HEK293 (cell line): ENCODE measurements around the gene ULBP2.

ENCODE experiments used
- GLIS1 ChIP-seq: fragments of 450-650 bp; formaldehyde crosslinking; IDR thresholded peaks from 2 replicates; pipeline ENCODE4 v1.5.1; 2016; ENCODE audit warnings: missing biosample characterization, missing genetic modification characterization
- GLIS2 ChIP-seq: fragments of 450-650 bp; formaldehyde crosslinking; IDR thresholded peaks from 2 replicates; pipeline ENCODE4 v1.5.1; 2016; ENCODE audit warnings: missing biosample characterization, missing genetic modification characterization
- IKZF3 ChIP-seq: fragments of 450-650 bp; IDR thresholded peaks from 2 replicates; pipeline ENCODE4 v1.5.0; 2018; ENCODE audit warnings: missing biosample characterization, mild to moderate bottlenecking, missing genetic modification characterization, moderate library complexity
- KLF10 ChIP-seq: fragments of 450-650 bp; IDR thresholded peaks from 2 replicates; pipeline ENCODE4 v1.5.1; 2018; ENCODE audit warnings: missing biosample characterization, mild to moderate bottlenecking, missing genetic modification characterization
- RBAK ChIP-seq: fragments of 450-650 bp; formaldehyde crosslinking; IDR thresholded peaks from 2 replicates; pipeline ENCODE4 v1.5.1; 2016; ENCODE audit warnings: missing biosample characterization, missing genetic modification characterization
- SP2 ChIP-seq: fragments of 450-650 bp; formaldehyde crosslinking; IDR thresholded peaks from 2 replicates; pipeline ENCODE4 v1.5.1; 2016; ENCODE audit warnings: missing biosample characterization, missing genetic modification characterization
- SP3 ChIP-seq: fragments of 450-650 bp; formaldehyde crosslinking; IDR thresholded peaks from 2 replicates; pipeline ENCODE4 v1.5.1; 2016; ENCODE audit warnings: missing biosample characterization, missing genetic modification characterization
- WT1 ChIP-seq: fragments of 450-650 bp; formaldehyde crosslinking; IDR thresholded peaks from 2 replicates; pipeline ENCODE4 v1.5.1; 2016; ENCODE audit warnings: missing biosample characterization, missing genetic modification characterization
- ZBTB17 ChIP-seq: fragments of 450-650 bp; formaldehyde crosslinking; IDR thresholded peaks from 2 replicates; pipeline ENCODE4 v1.5.1; 2016; ENCODE audit warnings: missing biosample characterization, missing genetic modification characterization
- ZFHX2 ChIP-seq: fragments of 450-650 bp; formaldehyde crosslinking; conservative IDR thresholded peaks from 2 replicates; pipeline ENCODE4 v1.5.1; 2016; ENCODE audit warnings: missing biosample characterization, missing genetic modification characterization
- ZNF114 ChIP-seq: fragments of 450-650 bp; formaldehyde crosslinking; IDR thresholded peaks from 2 replicates; pipeline ENCODE4 v1.5.0; 2017; ENCODE audit warnings: missing biosample characterization, missing genetic modification characterization
- ZNF155 ChIP-seq: fragments of 450-650 bp; formaldehyde crosslinking; IDR thresholded peaks from 2 replicates; pipeline ENCODE4 v1.5.1; 2016; ENCODE audit warnings: missing biosample characterization, missing genetic modification characterization
- ZNF211 ChIP-seq: fragments of 450-650 bp; formaldehyde crosslinking; IDR thresholded peaks from 2 replicates; pipeline ENCODE4 v1.5.1; 2016; ENCODE audit warnings: low read depth, missing biosample characterization, missing genetic modification characterization
- ZNF223 ChIP-seq: fragments of 450-650 bp; formaldehyde crosslinking; IDR thresholded peaks from 2 replicates; pipeline ENCODE4 v1.5.1; 2016; ENCODE audit warnings: missing biosample characterization, missing genetic modification characterization
- ZNF335 ChIP-seq: fragments of 450-650 bp; formaldehyde crosslinking; conservative IDR thresholded peaks from 2 replicates; pipeline ENCODE4 v1.5.1; 2016; ENCODE audit warnings: missing biosample characterization, missing genetic modification characterization
- ZNF350 ChIP-seq: fragments of 450-650 bp; formaldehyde crosslinking; IDR thresholded peaks from 2 replicates; pipeline ENCODE4 v1.5.0; 2017; ENCODE audit warnings: missing biosample characterization, mild to moderate bottlenecking, missing genetic modification characterization
- ZNF354C ChIP-seq: fragments of 450-650 bp; formaldehyde crosslinking; IDR thresholded peaks from 2 replicates; pipeline ENCODE4 v1.5.1; 2016; ENCODE audit warnings: missing biosample characterization, missing genetic modification characterization, low read depth, borderline replicate concordance
- ZNF501 ChIP-seq: fragments of 450-650 bp; formaldehyde crosslinking; IDR thresholded peaks from 2 replicates; pipeline ENCODE4 v1.5.1; 2016; ENCODE audit warnings: missing biosample characterization, missing genetic modification characterization
- ZNF555 ChIP-seq: fragments of 450-650 bp; formaldehyde crosslinking; conservative IDR thresholded peaks from 2 replicates; pipeline ENCODE4 v1.5.1; 2017; ENCODE audit warnings: missing biosample characterization, mild to moderate bottlenecking, missing genetic modification characterization, inconsistent platforms
- ZNF777 ChIP-seq: fragments of 450-650 bp; formaldehyde crosslinking; IDR thresholded peaks from 2 replicates; pipeline ENCODE4 v1.5.1; 2017; ENCODE audit warnings: missing biosample characterization, missing genetic modification characterization, borderline replicate concordance
- ZSCAN30 ChIP-seq: fragments of 450-650 bp; IDR thresholded peaks from 2 replicates; pipeline ENCODE4 v1.5.1; 2018; ENCODE audit warnings: missing biosample characterization, mild to moderate bottlenecking, missing genetic modification characterization, moderate library complexity
- TF ChIP-seq, protein P1 (sequence below): fragments of 450-650 bp; IDR thresholded peaks from 2 replicates; pipeline ENCODE4 v1.5.1; 2018; ENCODE audit warnings: missing biosample characterization, mild to moderate bottlenecking, missing genetic modification characterization
- TF ChIP-seq, protein P2 (sequence below): sonication (generic); formaldehyde crosslinking; IDR thresholded peaks from 2 replicates; pipeline ENCODE4 v1.8.1; 2022; ENCODE audit warnings: mild to moderate bottlenecking, moderate library complexity, missing genetic modification reagents
- TF ChIP-seq, protein P3 (sequence below): fragments of 450-650 bp; formaldehyde crosslinking; IDR thresholded peaks from 2 replicates; pipeline ENCODE4 v1.5.1; 2016; ENCODE audit warnings: missing biosample characterization, missing genetic modification characterization
- TF ChIP-seq, protein P4 (sequence below): fragments of 450-650 bp; formaldehyde crosslinking; IDR thresholded peaks from 2 replicates; pipeline ENCODE4 v1.5.1; 2017; ENCODE audit warnings: missing biosample characterization, missing genetic modification characterization
- TF ChIP-seq, protein P5 (sequence below): fragments of 450-650 bp; formaldehyde crosslinking; IDR thresholded peaks from 2 replicates; pipeline ENCODE4; 2016; ENCODE audit warnings: missing biosample characterization, missing genetic modification characterization
- TF ChIP-seq, protein P6 (sequence below): fragments of 450-650 bp; formaldehyde crosslinking; optimal IDR thresholded peaks from 2 replicates; pipeline ENCODE3; 2016; ENCODE audit warnings: missing biosample characterization, mild to moderate bottlenecking, missing genetic modification characterization
- TF ChIP-seq, protein P7 (sequence below): fragments of 450-650 bp; formaldehyde crosslinking; IDR thresholded peaks from 2 replicates; pipeline ENCODE4 v1.5.1; 2016; ENCODE audit warnings: missing biosample characterization, missing genetic modification characterization

ULBP2 gene

DNA sequence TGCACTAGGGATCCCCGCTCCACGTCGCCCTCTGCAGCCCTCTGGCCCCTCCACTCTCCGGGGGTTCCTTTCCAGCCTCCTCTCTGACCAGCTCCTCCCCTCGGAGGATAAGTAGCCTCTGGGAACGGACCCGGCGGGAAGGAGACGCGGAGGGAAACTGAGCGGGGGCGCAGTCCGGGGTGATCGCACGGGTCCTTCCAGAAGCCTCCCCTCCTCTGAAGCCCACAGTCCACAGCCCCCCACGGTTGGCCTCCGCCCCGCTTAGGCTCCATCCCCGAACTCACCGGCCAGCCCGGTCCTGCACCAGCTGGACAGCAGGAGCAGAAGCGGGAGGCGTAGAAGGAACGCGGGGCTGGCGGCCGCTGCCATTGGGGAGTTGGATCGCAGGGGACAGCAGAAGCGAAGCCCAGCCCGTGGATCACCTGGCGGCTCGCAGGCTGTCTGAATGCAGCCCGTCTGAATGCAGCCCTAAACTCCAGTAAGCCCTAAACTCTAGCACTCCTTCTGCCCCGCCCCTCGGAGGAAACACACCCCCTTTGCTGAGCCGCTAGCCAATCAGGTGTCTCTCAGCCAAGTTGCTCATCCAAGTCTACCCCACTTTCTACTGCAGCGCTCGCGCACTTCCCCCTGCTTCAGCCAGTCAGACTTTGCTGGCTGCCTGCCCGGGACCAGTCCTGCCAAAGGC is 19.0 kb upstream of the ULBP2 start, which contains the start of gene RAET1G (continued):
- TF ChIP-seq, protein P1, sequence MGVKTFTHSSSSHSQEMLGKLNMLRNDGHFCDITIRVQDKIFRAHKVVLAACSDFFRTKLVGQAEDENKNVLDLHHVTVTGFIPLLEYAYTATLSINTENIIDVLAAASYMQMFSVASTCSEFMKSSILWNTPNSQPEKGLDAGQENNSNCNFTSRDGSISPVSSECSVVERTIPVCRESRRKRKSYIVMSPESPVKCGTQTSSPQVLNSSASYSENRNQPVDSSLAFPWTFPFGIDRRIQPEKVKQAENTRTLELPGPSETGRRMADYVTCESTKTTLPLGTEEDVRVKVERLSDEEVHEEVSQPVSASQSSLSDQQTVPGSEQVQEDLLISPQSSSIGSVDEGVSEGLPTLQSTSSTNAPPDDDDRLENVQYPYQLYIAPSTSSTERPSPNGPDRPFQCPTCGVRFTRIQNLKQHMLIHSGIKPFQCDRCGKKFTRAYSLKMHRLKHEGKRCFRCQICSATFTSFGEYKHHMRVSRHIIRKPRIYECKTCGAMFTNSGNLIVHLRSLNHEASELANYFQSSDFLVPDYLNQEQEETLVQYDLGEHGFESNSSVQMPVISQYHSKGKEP (tag by site-specific recombination) = 0 out of 2 replicates have a peak, but pooled peaks have one; percentile 25
- TF ChIP-seq ZNF211 (tag by site-specific recombination) (no peak), ZNF555 (no peak), ZSCAN30 (tag by site-specific recombination) (0 out of 2 replicates have a peak, but pooled peaks have one; percentile 48), ZBTB17 (peak; percentile 46; the same call in 1 of the 2 replicates), KLF10 (tag by site-specific recombination) (peak; percentile 92), ZNF114 (tag by site-specific recombination) (no peak), ZNF223 (tag by site-specific recombination) (no peak), ZNF335 (tag by site-specific recombination) (peak; percentile 93), ZNF501 (tag by site-specific recombination) (peak; percentile 85; the same call in 1 of the 2 replicates), GLIS2 (tag by site-specific recombination) (peak; percentile 91), RBAK (no peak), SP3 (tag by site-specific recombination) (peak; percentile 48; the same call in 1 of the 2 replicates), WT1 (no peak), ZFHX2 (peak; percentile 34; the same call in 1 of the 2 replicates), ZNF350 (tag by site-specific recombination) (peak; percentile 83), ZNF777 (tag by site-specific recombination) (peak; percentile 45; the same call in 1 of the 2 replicates), IKZF3 (tag by site-specific recombination) (0 out of 2 replicates have a peak, but pooled peaks have one; percentile 16), ZNF155 (tag by site-specific recombination) (no peak), SP2 (tag by site-specific recombination) (peak; percentile 85), ZNF354C (tag by site-specific recombination) (no peak), GLIS1 (peak; percentile 65)
- TF ChIP-seq, protein P2, sequence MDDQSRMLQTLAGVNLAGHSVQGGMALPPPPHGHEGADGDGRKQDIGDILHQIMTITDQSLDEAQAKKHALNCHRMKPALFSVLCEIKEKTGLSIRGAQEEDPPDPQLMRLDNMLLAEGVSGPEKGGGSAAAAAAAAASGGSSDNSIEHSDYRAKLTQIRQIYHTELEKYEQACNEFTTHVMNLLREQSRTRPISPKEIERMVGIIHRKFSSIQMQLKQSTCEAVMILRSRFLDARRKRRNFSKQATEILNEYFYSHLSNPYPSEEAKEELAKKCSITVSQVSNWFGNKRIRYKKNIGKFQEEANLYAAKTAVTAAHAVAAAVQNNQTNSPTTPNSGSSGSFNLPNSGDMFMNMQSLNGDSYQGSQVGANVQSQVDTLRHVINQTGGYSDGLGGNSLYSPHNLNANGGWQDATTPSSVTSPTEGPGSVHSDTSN (CRISPR knock-in tag) = peak; percentile 81; the same call in 1 of the 2 replicates
- TF ChIP-seq, protein P3, sequence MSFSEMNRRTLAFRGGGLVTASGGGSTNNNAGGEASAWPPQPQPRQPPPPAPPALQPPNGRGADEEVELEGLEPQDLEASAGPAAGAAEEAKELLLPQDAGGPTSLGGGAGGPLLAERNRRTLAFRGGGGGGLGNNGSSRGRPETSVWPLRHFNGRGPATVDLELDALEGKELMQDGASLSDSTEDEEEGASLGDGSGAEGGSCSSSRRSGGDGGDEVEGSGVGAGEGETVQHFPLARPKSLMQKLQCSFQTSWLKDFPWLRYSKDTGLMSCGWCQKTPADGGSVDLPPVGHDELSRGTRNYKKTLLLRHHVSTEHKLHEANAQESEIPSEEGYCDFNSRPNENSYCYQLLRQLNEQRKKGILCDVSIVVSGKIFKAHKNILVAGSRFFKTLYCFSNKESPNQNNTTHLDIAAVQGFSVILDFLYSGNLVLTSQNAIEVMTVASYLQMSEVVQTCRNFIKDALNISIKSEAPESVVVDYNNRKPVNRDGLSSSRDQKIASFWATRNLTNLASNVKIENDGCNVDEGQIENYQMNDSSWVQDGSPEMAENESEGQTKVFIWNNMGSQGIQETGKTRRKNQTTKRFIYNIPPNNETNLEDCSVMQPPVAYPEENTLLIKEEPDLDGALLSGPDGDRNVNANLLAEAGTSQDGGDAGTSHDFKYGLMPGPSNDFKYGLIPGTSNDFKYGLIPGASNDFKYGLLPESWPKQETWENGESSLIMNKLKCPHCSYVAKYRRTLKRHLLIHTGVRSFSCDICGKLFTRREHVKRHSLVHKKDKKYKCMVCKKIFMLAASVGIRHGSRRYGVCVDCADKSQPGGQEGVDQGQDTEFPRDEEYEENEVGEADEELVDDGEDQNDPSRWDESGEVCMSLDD (tag by site-specific recombination) = peak; percentile 37; the same call in 1 of the 2 replicates
- TF ChIP-seq, protein P4, sequence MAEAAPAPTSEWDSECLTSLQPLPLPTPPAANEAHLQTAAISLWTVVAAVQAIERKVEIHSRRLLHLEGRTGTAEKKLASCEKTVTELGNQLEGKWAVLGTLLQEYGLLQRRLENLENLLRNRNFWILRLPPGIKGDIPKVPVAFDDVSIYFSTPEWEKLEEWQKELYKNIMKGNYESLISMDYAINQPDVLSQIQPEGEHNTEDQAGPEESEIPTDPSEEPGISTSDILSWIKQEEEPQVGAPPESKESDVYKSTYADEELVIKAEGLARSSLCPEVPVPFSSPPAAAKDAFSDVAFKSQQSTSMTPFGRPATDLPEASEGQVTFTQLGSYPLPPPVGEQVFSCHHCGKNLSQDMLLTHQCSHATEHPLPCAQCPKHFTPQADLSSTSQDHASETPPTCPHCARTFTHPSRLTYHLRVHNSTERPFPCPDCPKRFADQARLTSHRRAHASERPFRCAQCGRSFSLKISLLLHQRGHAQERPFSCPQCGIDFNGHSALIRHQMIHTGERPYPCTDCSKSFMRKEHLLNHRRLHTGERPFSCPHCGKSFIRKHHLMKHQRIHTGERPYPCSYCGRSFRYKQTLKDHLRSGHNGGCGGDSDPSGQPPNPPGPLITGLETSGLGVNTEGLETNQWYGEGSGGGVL (tag by site-specific recombination) = no peak
- TF ChIP-seq, protein P5, sequence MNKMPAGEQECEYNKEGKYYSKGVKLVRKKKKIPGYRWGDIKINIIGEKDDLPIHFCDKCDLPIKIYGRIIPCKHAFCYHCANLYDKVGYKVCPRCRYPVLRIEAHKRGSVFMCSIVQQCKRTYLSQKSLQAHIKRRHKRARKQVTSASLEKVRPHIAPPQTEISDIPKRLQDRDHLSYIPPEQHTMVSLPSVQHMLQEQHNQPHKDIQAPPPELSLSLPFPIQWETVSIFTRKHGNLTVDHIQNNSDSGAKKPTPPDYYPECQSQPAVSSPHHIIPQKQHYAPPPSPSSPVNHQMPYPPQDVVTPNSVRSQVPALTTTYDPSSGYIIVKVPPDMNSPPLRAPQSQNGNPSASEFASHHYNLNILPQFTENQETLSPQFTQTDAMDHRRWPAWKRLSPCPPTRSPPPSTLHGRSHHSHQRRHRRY (tag by site-specific recombination) = no peak
- TF ChIP-seq, protein P6, sequence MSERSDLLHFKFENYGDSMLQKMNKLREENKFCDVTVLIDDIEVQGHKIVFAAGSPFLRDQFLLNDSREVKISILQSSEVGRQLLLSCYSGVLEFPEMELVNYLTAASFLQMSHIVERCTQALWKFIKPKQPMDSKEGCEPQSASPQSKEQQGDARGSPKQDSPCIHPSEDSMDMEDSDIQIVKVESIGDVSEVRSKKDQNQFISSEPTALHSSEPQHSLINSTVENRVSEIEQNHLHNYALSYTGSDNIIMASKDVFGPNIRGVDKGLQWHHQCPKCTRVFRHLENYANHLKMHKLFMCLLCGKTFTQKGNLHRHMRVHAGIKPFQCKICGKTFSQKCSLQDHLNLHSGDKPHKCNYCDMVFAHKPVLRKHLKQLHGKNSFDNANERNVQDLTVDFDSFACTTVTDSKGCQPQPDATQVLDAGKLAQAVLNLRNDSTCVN (tag by site-specific recombination) = peak; percentile 24
- TF ChIP-seq, protein P7, sequence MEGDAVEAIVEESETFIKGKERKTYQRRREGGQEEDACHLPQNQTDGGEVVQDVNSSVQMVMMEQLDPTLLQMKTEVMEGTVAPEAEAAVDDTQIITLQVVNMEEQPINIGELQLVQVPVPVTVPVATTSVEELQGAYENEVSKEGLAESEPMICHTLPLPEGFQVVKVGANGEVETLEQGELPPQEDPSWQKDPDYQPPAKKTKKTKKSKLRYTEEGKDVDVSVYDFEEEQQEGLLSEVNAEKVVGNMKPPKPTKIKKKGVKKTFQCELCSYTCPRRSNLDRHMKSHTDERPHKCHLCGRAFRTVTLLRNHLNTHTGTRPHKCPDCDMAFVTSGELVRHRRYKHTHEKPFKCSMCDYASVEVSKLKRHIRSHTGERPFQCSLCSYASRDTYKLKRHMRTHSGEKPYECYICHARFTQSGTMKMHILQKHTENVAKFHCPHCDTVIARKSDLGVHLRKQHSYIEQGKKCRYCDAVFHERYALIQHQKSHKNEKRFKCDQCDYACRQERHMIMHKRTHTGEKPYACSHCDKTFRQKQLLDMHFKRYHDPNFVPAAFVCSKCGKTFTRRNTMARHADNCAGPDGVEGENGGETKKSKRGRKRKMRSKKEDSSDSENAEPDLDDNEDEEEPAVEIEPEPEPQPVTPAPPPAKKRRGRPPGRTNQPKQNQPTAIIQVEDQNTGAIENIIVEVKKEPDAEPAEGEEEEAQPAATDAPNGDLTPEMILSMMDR (tag by site-specific recombination) = peak; percentile 68
